ENCODE measurements around the gene RIN3.

- TF ChIP-seq, protein P1, sequence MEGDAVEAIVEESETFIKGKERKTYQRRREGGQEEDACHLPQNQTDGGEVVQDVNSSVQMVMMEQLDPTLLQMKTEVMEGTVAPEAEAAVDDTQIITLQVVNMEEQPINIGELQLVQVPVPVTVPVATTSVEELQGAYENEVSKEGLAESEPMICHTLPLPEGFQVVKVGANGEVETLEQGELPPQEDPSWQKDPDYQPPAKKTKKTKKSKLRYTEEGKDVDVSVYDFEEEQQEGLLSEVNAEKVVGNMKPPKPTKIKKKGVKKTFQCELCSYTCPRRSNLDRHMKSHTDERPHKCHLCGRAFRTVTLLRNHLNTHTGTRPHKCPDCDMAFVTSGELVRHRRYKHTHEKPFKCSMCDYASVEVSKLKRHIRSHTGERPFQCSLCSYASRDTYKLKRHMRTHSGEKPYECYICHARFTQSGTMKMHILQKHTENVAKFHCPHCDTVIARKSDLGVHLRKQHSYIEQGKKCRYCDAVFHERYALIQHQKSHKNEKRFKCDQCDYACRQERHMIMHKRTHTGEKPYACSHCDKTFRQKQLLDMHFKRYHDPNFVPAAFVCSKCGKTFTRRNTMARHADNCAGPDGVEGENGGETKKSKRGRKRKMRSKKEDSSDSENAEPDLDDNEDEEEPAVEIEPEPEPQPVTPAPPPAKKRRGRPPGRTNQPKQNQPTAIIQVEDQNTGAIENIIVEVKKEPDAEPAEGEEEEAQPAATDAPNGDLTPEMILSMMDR (IDR thresholded peaks at IDR 0.05 in 8 of 11, conservative IDR thresholded peaks at IDR 0.05 in 3 of 11), result no peak
- TF ChIP-seq POLR2A (IDR thresholded peaks at IDR 0.05), result no peak
- no peak for TF ChIP-seq POLR2AphosphoS5 (IDR thresholded peaks at IDR 0.05)
Observed at GRCh38 chr14:92581966-92582566, 68.5 kb downstream of the RIN3 start.

Measured in spleen (tissue), 7 donors.